Sigmoid colon (tissue), 4 donors: ENCODE results near the gene OR52I2.

Experiments
- CTCF ChIP-seq, 4 experiments: fragments of 450-650 bp in 3 of 4; fragments of 200-600 bp in 1 of 4; IDR thresholded peaks; one replicate each; pipeline ENCODE4 v1.5.1; 2016 to 2019; ENCODE audit warnings: antibody characterized with exemption in 4 of 4, mild to moderate bottlenecking in 3 of 4, moderate library complexity in 2 of 4
- POLR2A ChIP-seq, 2 donors: fragments of 450-650 bp; IDR thresholded peaks; one replicate each; pipeline ENCODE4 v1.6.1; 2016; ENCODE audit warnings: antibody characterized with exemption in 2 of 2, mild to moderate bottlenecking in 2 of 2, moderate library complexity in 2 of 2
- POLR2AphosphoS5 ChIP-seq, 4 donors: sonication (generic); formaldehyde crosslinking; IDR thresholded peaks; one replicate each; pipeline ENCODE4 v1.6.1; 2017; ENCODE audit warnings: antibody characterized with exemption in 4 of 4

GRCh38 chr11:4610258-4610935 lies 28.9 kb downstream of the OR52I2 start:
- TF ChIP-seq CTCF (IDR thresholded peaks at IDR 0.05) (no peak), POLR2A (IDR thresholded peaks at IDR 0.05) (no peak), POLR2AphosphoS5 (IDR thresholded peaks at IDR 0.05) (no peak)
